NK-92 (cell line): ENCODE measurements around the gene RASA3.
"Not testable (repeated sequence)": the region's sequence is repeated elsewhere in the genome, so short reads cannot be mapped to it uniquely, and the experiment has no call there.

ENCODE experiments used
- DNase-seq: peaks from one replicate; lab custom pipeline; 2025; ENCODE audit not compliant: unreplicated experiment; lab: John Stamatoyannopoulos, UW

The RASA3 gene

GRCh38 chr13:114024603-114025404 lies 107.6 kb downstream of the RASA3 start:
- no peak for DNase-seq

GRCh38 chr13:114023716-114024602 lies 108.5 kb downstream of the RASA3 start:
- DNase-seq, result no peak

DNA sequence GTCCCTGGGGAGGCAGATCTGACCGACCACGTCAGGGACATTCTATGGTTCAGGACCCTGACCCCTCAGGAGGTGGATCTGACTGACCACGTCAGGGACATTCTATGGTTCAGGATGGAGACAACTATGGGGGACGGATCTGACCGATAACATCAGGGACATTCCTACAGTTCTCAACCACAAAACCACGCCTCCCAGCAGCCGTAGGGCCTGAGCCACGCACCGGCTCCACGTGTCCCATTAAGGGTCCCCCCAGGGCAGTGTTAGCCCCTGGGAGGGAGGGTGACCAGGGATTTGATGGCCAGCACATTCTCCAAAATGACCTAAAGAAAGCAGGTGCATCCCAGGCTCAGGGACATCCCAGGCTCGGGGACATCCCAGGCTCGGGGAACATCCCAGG lies 109.5 kb downstream of the RASA3 start:
- no peak for DNase-seq

DNA sequence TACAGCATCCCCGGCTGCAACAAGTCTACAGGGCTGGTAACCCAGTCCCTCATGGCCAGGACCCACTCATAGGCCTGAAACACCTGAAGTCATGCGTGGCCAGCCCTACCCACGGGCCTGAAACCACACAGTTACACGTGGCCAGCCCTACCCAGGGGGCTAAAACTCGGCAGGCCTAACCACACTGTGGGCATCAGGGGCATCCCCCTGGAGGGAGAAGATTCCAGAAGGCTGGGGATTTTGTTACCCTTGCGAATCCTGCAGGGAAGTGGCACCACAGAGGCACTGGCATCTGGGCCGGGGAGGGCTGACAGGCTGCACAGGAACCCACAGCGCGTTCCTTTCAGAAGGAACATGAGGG lies 110.1 kb downstream of the RASA3 start:
- DNase-seq, result no peak

- no peak for DNase-seq
Measured at GRCh38 chr13:114021464-114022308, 110.7 kb downstream of the RASA3 start.

DNA sequence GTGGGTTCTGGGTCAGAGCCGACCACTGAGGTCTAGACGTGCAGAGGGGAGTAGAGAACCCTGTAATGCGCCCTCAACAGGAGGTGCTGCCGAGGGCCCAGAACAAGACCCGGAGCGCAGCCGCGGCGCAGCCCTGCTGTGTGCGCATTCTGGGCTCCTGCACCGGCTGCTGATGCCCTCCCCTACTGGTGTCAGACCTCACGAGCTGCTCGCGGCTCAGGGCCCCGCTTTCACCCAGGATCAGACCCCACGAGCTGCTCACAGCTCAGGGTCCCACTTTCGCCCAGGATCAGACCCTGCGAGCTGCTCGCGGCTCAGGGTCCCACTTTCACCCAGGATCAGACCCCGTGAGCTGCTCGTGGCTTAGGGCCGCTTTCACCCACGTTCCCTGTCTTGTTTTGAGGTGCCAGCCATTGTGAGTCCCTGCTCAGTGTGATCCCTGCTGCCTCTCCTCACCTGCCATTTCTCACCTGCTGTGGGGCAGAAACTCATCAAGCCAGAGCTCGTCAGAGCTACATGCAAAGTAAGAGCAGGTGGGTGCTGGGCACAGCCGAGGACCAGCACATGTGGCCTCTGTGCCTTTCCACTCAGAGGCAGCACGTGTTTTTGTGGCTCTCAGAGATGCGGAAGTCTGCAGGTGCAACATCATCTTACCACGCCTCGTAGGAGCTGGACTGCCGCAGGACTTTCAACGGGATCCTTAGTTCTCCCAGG lies 111.5 kb downstream of the RASA3 start:
- DNase-seq, result no peak

DNA sequence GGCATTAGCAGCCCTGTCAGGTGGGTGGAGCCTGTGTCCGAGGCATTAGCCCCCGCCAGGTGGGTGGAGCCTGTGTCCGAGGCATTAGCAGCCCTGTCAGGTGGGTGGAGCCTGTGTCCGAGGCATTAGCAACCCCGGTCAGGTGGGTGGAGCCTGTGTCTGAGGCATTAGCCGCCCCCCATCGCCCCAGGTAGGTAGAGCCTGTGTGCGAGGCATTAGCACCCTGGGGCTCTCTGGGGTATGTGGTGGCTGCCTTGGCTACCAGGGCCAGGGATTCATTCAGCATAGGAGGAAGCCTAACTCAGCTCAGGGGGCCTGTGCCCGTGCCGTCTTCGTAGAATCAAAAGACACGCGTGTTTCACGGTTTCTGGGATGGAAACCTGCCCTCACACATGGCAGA lies 112.3 kb downstream of the RASA3 start:
- not testable (repeated sequence) for DNase-seq

- DNase-seq, result no peak
Measured at GRCh38 chr13:114019367-114019766, 113.1 kb downstream of the RASA3 start.

GRCh38 chr13:114018461-114019055 lies 113.9 kb downstream of the RASA3 start:
- DNase-seq, result no peak

GRCh38 chr13:114017966-114018365 lies 114.5 kb downstream of the RASA3 start:
- DNase-seq, result no peak

DNA sequence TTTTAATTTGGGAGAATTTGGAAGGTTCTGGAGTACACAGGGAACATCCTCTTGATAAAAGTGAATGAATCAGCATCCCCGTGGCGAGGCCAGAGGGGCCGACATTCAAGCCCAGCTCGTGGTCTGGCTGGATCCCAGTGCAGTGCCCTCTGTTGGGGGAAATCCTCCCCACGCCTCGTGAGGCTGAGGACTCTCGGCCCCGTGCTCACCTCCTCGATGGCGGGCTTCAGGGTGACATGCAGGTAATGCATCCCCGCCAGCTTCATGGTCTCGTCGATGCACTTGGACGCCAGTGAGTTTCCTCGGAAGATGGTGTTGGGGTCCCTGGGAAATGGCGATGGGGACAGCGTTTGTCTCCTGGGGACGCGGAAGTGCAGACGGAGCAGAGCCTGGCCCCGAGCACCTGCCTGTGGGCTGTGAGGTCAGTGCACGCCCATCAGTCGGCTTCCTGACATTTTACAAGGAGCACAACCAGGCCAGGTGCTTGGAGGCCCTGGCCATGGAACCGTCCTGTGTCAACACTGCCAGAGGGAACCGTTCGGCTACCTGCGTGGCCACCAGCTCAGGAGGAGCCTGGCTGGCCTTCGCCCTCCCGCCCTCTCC lies 115.3 kb downstream of the RASA3 start:
- no peak for DNase-seq

DNA sequence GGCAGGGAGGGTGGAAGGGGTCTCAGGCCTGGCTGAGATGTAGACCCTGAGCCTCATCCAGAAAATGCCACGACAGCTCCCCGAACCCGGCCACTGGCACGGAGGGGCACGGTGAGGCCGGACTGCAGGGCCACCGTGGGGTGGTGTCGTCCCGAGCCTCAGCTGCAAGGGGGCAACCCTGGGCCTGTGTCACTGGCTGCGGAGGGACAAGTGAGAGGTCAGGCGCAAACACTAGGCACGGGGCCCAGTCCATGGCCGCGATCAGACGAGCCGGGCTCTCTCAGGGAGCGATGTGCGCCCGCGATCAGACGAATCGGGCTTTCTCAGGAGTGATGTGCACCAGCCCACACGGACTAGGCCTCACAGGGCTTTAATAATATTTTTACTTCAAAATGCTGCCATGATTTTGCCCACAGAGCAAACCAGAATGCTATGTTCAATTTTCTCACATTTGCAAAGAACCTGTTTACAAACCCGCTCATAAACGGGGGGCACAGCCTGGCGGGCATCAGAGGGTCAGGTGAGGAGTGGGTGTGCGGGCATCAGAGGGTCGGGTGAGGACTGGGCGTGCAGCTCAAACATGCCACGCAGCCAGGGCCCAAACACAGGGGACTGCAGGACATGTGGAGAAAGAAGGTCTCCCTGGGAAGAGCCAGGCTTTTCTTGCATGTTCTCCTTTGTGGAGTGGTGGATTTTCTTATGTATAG lies 115.9 kb downstream of the RASA3 start:
- DNase-seq, result no peak

DNA sequence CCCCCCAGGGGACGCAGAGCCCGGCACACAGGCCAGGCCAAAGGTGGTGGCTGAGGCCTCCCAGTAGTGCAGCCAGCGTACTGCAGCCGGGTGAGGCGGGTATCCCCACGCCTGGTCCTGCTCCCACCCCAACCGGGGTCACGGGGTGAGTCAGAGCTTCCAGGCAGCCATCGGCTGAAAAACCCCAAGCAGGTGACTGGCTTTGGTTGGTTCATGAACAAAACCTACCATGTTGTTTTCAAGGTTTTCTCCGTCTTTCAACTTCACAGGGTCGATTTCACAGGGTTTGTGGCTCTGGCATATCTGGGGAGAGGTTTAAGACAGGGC lies 116.5 kb downstream of the RASA3 start:
- DNase-seq, result no peak

GRCh38 chr13:114015111-114015968 lies 117.1 kb downstream of the RASA3 start:
- no peak for DNase-seq

DNA sequence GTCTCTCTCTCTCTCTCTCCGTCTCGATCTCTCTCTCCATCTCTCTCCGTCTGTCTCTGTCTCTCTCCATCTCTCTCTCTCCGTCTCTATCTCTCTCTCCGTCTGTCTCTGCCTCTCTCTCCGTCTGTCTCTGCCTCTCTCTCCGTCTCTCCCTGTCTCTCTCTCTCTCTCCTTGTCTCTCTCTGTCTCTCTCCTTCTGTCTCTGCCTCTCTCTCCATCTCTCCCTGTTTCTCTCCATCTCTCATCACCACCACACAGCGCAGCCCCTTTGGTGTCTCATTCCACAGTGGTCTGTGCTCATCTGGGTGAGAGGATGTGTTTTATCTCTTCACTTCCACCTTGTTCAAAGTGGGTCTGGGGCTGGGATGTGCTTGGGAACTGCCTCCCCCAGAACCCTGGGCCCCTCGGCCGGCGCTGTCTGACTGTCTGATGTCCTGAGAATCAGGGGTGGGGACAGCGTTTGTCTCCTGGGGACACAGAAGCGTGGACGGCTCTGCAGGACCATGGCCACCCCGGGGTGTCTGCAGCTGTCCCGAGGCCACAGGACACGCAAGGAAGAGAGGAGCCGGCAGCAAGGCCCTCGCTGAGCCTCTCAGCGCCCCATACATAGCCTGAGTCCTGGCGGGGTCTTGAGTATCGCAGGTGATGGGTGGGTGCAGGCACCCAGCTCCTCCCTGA lies 118.3 kb downstream of the RASA3 start:
- DNase-seq, result no peak

DNA sequence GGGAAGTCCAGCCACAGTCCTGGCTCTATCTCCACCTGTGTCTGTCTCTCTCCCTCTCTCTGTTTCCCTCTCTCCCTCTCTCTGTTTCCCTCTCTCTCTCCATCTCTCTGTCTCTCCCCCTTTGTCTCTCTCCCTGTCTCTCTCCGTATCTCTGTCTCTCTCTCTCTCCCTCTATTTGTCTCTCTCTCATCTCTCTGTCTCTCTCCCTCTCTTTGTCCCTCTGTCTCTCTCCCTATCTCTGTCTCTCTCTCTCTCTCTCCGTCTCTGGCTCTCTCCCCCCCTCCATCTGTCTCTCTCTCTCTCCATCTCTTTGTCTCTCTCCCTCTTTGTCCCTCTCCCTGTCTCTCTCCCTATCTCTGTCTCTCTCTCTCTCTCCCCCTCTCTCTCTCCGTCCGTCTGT lies 119.1 kb downstream of the RASA3 start:
- DNase-seq, result no peak

- DNase-seq, result no peak
Measured at GRCh38 chr13:114012921-114013320, 119.5 kb downstream of the RASA3 start.

GRCh38 chr13:114012141-114012540 lies 120.3 kb downstream of the RASA3 start:
- DNase-seq, result no peak
